HG03103 (cell line): ENCODE data around the gene TPP2.

Experiments used
- ATAC-seq: cut with Tn5 transposase; IDR thresholded peaks from one replicate; pipeline ENCODE4 v1.9.1; 2021; ENCODE audit warnings: low read depth; ENCODE audit not compliant: unreplicated experiment

TPP2 gene

GRCh38 chr13:102591988-102592781 lies 4.6 kb upstream of the TPP2 start:
- ATAC-seq: peak; percentile 43

- no peak for ATAC-seq
Measured at GRCh38 chr13:102593466-102593865, 3.3 kb upstream of the TPP2 start.

GRCh38 chr13:102597029-102597961 lies 509 bp downstream of the TPP2 start:
- peak; percentile 29 for ATAC-seq

- ATAC-seq: no peak
Measured at GRCh38 chr13:102598061-102598460, 1.3 kb downstream of the TPP2 start.

GRCh38 chr13:102599426-102600012 lies 2.7 kb downstream of the TPP2 start:
- no peak for ATAC-seq

GRCh38 chr13:102606537-102607309 lies 9.9 kb downstream of the TPP2 start:
- no peak for ATAC-seq

- no peak for ATAC-seq
Measured at GRCh38 chr13:102608974-102609373, 12.2 kb downstream of the TPP2 start.

GRCh38 chr13:102609696-102610095 lies 12.9 kb downstream of the TPP2 start:
- no peak for ATAC-seq

GRCh38 chr13:102610296-102610895 lies 13.6 kb downstream of the TPP2 start:
- no peak for ATAC-seq

- no peak for ATAC-seq
Measured at GRCh38 chr13:102617697-102618350, 21.0 kb downstream of the TPP2 start.

- no peak for ATAC-seq
Measured at GRCh38 chr13:102620516-102620915, 23.7 kb downstream of the TPP2 start.

- no peak for ATAC-seq
Measured at GRCh38 chr13:102626928-102627327, 30.1 kb downstream of the TPP2 start.

- no peak for ATAC-seq
Measured at GRCh38 chr13:102628559-102628958, 31.8 kb downstream of the TPP2 start.

- no peak for ATAC-seq
Measured at GRCh38 chr13:102631198-102631597, 34.4 kb downstream of the TPP2 start.

- ATAC-seq: no peak
Measured at GRCh38 chr13:102638741-102639140, 42.0 kb downstream of the TPP2 start.

GRCh38 chr13:102642029-102642428 lies 45.2 kb downstream of the TPP2 start:
- ATAC-seq: no peak

GRCh38 chr13:102642475-102642874 lies 45.7 kb downstream of the TPP2 start:
- no peak for ATAC-seq

GRCh38 chr13:102643656-102644055 lies 46.9 kb downstream of the TPP2 start:
- no peak for ATAC-seq

- no peak for ATAC-seq
Measured at GRCh38 chr13:102645701-102646100, 48.9 kb downstream of the TPP2 start.

GRCh38 chr13:102648046-102648445 lies 51.3 kb downstream of the TPP2 start:
- ATAC-seq: no peak
